CD4-positive, alpha-beta memory T cell (primary cell): Measurements from ENCODE around the gene KRTAP9-7. TPM values are rescaled to one million over a fixed set of nuclear protein-coding genes. Genes with fewer than 3 reads are reported as not detected.
"Not testable (repeated sequence)": the region's sequence is repeated elsewhere in the genome, so short reads cannot be mapped to it uniquely, and the experiment has no call there.

Experiments used
- CTCF ChIA-PET: fragments of 350-600 bp; sonication (Branson Sonifier 250); formaldehyde crosslinking; loops from one replicate; lab custom pipeline; 2021; ENCODE audit warnings: inconsistent platforms; ENCODE audit not compliant: partially characterized antibody; lab: Charles Lee
- POLR2A ChIA-PET: fragments of 350-600 bp; sonication (Branson Sonifier 250); formaldehyde crosslinking; loops from one replicate; lab custom pipeline; 2021; ENCODE audit not compliant: partially characterized antibody; lab: Charles Lee
- DNase-seq, 5 donors: peaks; one replicate each; pipeline versions ENCODE4 v3.0.0 to v3.0.0-alpha.2; 2020 to 2022; ENCODE audit warnings: mixed read lengths in 1 of 5
- H3K27ac ChIP-seq: one replicate; pipeline ENCODE4 v1.7.0; 2013; ENCODE audit warnings: low read depth, low read length
- H3K27me3 ChIP-seq: 2 replicates; pipeline ENCODE4 v1.7.0; 2013; ENCODE audit warnings: mild to moderate bottlenecking, low read length, moderate library complexity; ENCODE audit not compliant: insufficient read depth
- H3K36me3 ChIP-seq: 2 replicates; pipeline ENCODE4 v1.7.0; 2013; ENCODE audit warnings: mild to moderate bottlenecking, low read length, moderate library complexity; ENCODE audit not compliant: insufficient read depth
- H3K4me1 ChIP-seq: 2 replicates; pipeline ENCODE4 v1.7.0; 2013; ENCODE audit warnings: mild to moderate bottlenecking, low read length, moderate library complexity; ENCODE audit not compliant: insufficient read depth
- H3K4me3 ChIP-seq, 2 donors: one replicate each; pipeline ENCODE4 v1.7.0; 2013; ENCODE audit warnings: low read length in 2 of 2, mild to moderate bottlenecking in 1 of 2
- H3K9me3 ChIP-seq, 2 donors: one replicate each; pipeline ENCODE4 v1.7.0; 2013; ENCODE audit warnings: low read length in 2 of 2, control low read depth in 1 of 2; ENCODE audit not compliant: control insufficient read depth in 1 of 2
- H3K27ac Mint-ChIP-seq, 7 donors: one replicate each; pipeline ENCODE4 v1.8.0; 2020 to 2021; ENCODE audit warnings: mixed read lengths in 7 of 7, mild to moderate bottlenecking in 6 of 7, inconsistent platforms in 3 of 7, moderate library complexity in 3 of 7
- H3K27me3 Mint-ChIP-seq, 2 donors: one replicate each; pipeline ENCODE4 v1.8.0; 2020 to 2021; ENCODE audit warnings: mixed read lengths in 2 of 2
- H3K36me3 Mint-ChIP-seq, 2 donors: one replicate each; pipeline ENCODE4 v1.8.0; 2020 to 2021; ENCODE audit warnings: mixed read lengths in 2 of 2, inconsistent platforms in 1 of 2, mild to moderate bottlenecking in 1 of 2
- H3K4me1 Mint-ChIP-seq, 4 donors: one replicate each; pipeline ENCODE4 v1.8.0; 2020 to 2021; ENCODE audit warnings: mixed read lengths in 4 of 4, mild to moderate bottlenecking in 1 of 4
- H3K4me3 Mint-ChIP-seq, 8 donors: one replicate each; pipeline ENCODE4 v1.8.0; 2020 to 2021; ENCODE audit warnings: mixed read lengths in 8 of 8, mild to moderate bottlenecking in 7 of 8, moderate library complexity in 6 of 8, inconsistent platforms in 3 of 8
- H3K9me3 Mint-ChIP-seq, 8 donors: one replicate each; pipeline ENCODE4 v1.8.0; 2020 to 2021; ENCODE audit warnings: mixed read lengths in 8 of 8, mild to moderate bottlenecking in 5 of 8, inconsistent platforms in 3 of 8, moderate library complexity in 1 of 8
- intact Hi-C: fragments of 100-400 bp; cut with micrococcal nuclease; formaldehyde crosslinking; loops from one replicate; pipeline ENCODE4 v1.15.1; 2023
- polyA plus RNA-seq, 2 donors: library from polyadenylated mRNA; unstranded; fragments of 300-500 nt; fragmentation: Illumina TruSeq; gene quantifications; one replicate each; pipeline ENCODE4 v1.2.3, GENCODE V29; 2021
- total RNA-seq, 2 experiments: library from RNA; stranded (reverse); gene quantifications; one replicate each; pipeline ENCODE4 v1.2.3, GENCODE V29; 2021

The KRTAP9-7 gene, protein sequence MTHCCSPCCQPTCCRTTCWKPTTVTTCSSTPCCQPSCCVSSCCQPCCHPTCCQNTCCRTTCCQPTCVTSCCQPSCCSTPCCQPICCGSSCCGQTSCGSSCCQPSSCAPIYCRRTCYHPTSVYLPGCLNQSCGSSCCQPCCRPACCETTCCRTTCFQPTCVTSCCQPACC
- not detected for total RNA-seq
- not detected for polyA plus RNA-seq

DNA sequence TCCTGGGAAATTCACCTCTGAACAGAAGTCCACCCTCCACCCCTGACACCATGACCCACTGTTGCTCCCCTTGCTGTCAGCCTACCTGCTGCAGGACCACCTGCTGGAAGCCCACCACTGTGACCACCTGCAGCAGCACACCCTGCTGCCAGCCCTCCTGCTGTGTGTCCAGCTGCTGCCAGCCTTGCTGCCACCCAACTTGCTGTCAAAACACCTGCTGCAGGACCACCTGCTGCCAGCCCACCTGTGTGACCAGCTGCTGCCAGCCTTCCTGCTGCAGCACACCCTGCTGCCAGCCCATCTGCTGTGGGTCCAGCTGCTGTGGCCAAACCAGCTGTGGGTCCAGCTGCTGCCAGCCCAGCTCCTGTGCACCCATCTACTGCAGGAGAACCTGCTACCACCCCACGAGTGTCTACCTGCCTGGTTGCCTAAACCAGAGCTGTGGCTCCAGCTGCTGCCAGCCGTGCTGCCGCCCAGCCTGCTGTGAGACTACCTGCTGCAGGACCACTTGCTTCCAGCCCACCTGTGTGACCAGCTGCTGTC, at the start of gene KRTAP9-7:
Gene KRTAP9-7, plus strand, starts transcription at position 51 of the 543 bp plus-strand sequence. Its CDS starts 0 bp downstream, at position 51.
- H3K27ac Mint-ChIP-seq, H3K4me3 ChIP-seq, POLR2A ChIA-PET, H3K9me3 ChIP-seq, H3K36me3 Mint-ChIP-seq, H3K4me3 Mint-ChIP-seq, CTCF ChIA-PET, H3K27ac ChIP-seq, H3K4me1 Mint-ChIP-seq, H3K36me3 ChIP-seq, H3K4me1 ChIP-seq, DNase-seq, H3K27me3 ChIP-seq, H3K9me3 Mint-ChIP-seq: not testable (repeated sequence)
- intact Hi-C loops, result loop anchor here (1.0 kb wide), 1 partner anchor 11 kb away; no protein-coding TSS in a partner anchor
- H3K27me3 Mint-ChIP-seq, result peaks cover 14 to 19% of the 10 kb centered on the region in 2 donors

DNA sequence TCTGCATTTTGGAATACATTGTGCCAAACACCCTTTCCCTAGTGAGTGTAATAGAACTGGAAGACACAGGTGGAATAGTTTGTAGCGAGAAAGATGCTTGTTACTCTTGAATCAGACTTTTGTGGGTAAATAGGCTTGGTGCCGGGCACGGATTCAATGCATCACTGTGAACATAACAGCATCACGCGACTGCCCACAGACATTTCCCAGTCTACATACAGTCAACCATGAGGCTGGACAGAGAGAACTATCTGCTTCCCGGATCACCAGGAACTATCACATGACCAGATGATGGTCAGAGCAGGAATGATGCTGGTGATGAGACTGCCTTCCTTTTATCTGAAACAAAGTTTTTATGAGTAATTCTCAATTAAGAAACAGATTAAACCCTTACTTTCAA, 49.4 kb upstream of the KRTAP9-7 start:
- DNase-seq, result no peak
- CTCF ChIA-PET, result no interaction called here
- no peak overlapping the region for H3K27ac Mint-ChIP-seq
- H3K9me3 Mint-ChIP-seq, result peaks cover 0 to 2% (median 0%) of the 10 kb centered on the region in 8 donors
- no peaks in the 10 kb centered on the region for H3K9me3 ChIP-seq
- no peaks in the 10 kb centered on the region for H3K4me1 Mint-ChIP-seq
- POLR2A ChIA-PET, result interaction anchor here (0.6 kb wide), 1 partner anchor 1213 kb away, joined by 3 read pairs; no protein-coding TSS in a partner anchor
- no peak overlapping the region for H3K4me3 Mint-ChIP-seq
- no peaks in the 10 kb centered on the region for H3K4me1 ChIP-seq
- H3K4me3 ChIP-seq, result no peak overlapping the region
- no peaks in the 10 kb centered on the region for H3K27me3 ChIP-seq
- no peaks in the 10 kb centered on the region for H3K36me3 Mint-ChIP-seq
- H3K27ac ChIP-seq, result no peak overlapping the region
- peaks cover 7 to 9% of the 10 kb centered on the region in 2 donors for H3K27me3 Mint-ChIP-seq
- H3K36me3 ChIP-seq, result no peaks in the 10 kb centered on the region
- intact Hi-C loops, result no loop called here

DNA sequence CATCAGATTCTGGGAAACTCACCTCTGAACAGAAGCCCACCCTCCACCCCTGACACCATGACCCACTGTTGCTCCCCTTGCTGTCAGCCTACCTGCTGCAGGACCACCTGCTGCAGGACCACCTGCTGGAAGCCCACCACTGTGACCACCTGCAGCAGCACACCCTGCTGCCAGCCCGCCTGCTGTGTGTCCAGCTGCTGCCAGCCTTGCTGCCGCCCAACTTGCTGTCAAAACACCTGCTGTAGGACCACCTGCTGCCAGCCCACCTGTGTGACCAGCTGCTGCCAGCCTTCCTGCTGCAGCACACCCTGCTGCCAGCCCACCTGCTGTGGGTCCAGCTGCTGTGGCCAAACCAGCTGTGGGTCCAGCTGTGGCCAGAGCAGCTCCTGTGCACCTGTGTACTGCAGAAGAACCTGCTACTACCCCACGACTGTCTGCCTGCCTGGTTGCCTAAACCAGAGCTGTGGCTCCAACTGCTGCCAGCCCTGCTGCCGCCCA, 48.9 kb upstream of the KRTAP9-7 start, which contains the start of gene KRTAP9-2:
Gene KRTAP9-2, plus strand, starts transcription at position 51 of the 498 bp plus-strand sequence. Its CDS starts 7 bp downstream, at position 58.
- H3K36me3 ChIP-seq, H3K27ac ChIP-seq, H3K27me3 Mint-ChIP-seq, DNase-seq, H3K4me3 Mint-ChIP-seq, CTCF ChIA-PET, H3K9me3 ChIP-seq, H3K27me3 ChIP-seq, H3K9me3 Mint-ChIP-seq, H3K4me1 Mint-ChIP-seq, H3K27ac Mint-ChIP-seq, H3K36me3 Mint-ChIP-seq, intact Hi-C loops, POLR2A ChIA-PET, H3K4me1 ChIP-seq, H3K4me3 ChIP-seq: not testable (repeated sequence)

DNA sequence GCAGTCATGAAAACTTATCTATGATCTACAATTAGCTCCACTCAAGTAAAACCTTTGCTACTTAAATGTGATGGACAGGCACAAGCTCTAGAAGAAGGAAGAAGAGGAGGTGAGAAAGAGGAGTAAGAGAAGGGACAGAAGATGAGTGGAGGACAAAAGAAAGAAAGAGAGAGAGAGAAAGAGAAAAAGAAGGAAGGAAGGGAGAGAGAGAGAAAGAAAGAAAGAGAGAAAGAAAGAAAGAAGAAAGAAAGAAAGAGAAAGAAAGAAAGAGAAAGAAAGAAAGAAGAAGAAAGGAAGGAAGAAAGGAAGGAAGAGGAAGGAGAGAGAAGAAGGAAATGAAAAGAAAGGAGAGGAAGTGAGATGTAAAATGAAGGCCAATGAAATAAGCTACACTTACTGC, 45.4 kb upstream of the KRTAP9-7 start:
- CTCF ChIA-PET, result interaction anchor here (2.0 kb wide), 1 partner anchor 319 kb away, joined by 4 read pairs; no protein-coding TSS in a partner anchor
- POLR2A ChIA-PET, result interaction anchor here (1.4 kb wide), 1 partner anchor 78 kb away, joined by 3 read pairs; no protein-coding TSS in a partner anchor
- H3K27ac Mint-ChIP-seq, result no peak overlapping the region
- H3K4me1 Mint-ChIP-seq, result peaks cover 0 to 2% (median under 1%) of the 10 kb centered on the region in 4 donors
- H3K27ac ChIP-seq, result no peak overlapping the region
- no peaks in the 10 kb centered on the region for H3K27me3 ChIP-seq
- H3K4me3 Mint-ChIP-seq, result no peak overlapping the region
- H3K9me3 Mint-ChIP-seq, result peaks cover 0 to 2% (median 0%) of the 10 kb centered on the region in 8 donors
- no peaks in the 10 kb centered on the region for H3K36me3 ChIP-seq
- H3K9me3 ChIP-seq, result no peaks in the 10 kb centered on the region
- DNase-seq, result no peak
- H3K4me3 ChIP-seq, result no peak overlapping the region
- intact Hi-C loops, result no loop called here
- peaks cover 17 to 21% of the 10 kb centered on the region in 2 donors for H3K27me3 Mint-ChIP-seq
- no peaks in the 10 kb centered on the region for H3K4me1 ChIP-seq
- H3K36me3 Mint-ChIP-seq, result no peaks in the 10 kb centered on the region

DNA sequence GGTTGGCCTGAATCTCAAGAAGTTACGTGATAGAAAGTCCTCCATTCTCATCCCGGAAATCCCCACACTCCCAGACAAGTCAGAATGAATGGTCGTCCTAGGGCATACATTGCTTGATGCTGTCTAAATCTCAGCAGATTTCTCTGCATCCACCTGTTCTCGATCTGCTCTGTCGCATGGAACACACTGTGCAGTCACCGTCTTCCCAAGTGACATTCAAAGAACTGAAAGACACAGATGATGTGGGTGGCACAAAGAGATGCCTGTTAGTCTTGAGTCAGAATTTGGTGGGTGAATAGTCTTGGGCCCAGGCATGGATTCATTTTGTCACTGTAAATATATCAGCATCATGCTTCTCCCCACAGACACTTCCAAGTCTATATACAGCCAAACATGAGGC, 43.8 kb upstream of the KRTAP9-7 start:
- no peak overlapping the region for H3K27ac Mint-ChIP-seq
- Histone ChIP-seq H3K4me1 (no peaks in the 10 kb centered on the region), H3K27ac (no peak overlapping the region), H3K4me3 (no peak overlapping the region), H3K36me3 (no peaks in the 10 kb centered on the region), H3K27me3 (no peaks in the 10 kb centered on the region), H3K9me3 (no peaks in the 10 kb centered on the region)
- DNase-seq, result no peak
- no peaks in the 10 kb centered on the region for H3K36me3 Mint-ChIP-seq
- H3K9me3 Mint-ChIP-seq, result peaks cover 0 to 2% (median 0%) of the 10 kb centered on the region in 8 donors
- no peak overlapping the region for H3K4me3 Mint-ChIP-seq
- POLR2A ChIA-PET, result no interaction called here
- H3K27me3 Mint-ChIP-seq, result peaks cover 18 to 21% of the 10 kb centered on the region in 2 donors
- CTCF ChIA-PET, result no interaction called here
- peaks cover 0 to 2% (median under 1%) of the 10 kb centered on the region in 4 donors for H3K4me1 Mint-ChIP-seq
- intact Hi-C loops, result no loop called here

DNA sequence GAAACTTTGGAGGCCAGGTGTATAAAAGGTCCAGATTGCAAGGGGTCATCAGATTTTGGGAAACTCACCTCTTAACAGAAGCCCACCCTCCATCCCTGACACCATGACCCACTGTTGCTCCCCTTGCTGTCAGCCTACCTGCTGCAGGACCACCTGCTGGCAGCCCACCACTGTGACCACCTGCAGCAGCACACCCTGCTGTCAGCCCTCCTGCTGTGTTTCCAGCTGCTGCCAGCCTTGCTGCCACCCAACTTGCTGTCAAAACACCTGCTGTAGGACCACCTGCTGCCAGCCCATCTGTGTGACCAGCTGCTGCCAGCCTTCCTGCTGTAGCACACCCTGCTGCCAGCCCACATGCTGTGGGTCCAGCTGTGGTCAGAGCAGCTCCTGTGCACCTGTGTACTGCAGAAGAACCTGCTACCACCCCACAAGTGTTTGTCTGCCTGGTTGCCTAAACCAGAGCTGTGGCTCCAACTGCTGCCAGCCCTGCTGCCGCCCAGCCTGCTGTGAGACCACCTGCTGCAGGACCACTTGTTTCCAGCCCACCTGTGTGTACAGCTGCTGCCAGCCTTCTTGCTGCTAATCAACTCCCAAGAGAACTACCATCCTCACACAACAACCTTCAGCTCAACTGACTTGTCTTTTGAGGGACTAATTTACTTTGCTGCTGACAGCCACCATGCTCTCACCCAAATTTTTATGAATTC, 42.9 kb upstream of the KRTAP9-7 start, which contains the start of gene KRTAP9-3:
Gene KRTAP9-3, plus strand, starts transcription at position 51 of the 707 bp plus-strand sequence. Its CDS starts 53 bp downstream, at position 104.
- H3K27me3 ChIP-seq, H3K4me3 ChIP-seq, H3K9me3 ChIP-seq, CTCF ChIA-PET, H3K36me3 Mint-ChIP-seq, DNase-seq, H3K27ac ChIP-seq, H3K4me1 ChIP-seq, H3K4me1 Mint-ChIP-seq, H3K4me3 Mint-ChIP-seq, H3K9me3 Mint-ChIP-seq, POLR2A ChIA-PET, intact Hi-C loops, H3K36me3 ChIP-seq: not testable (repeated sequence)
- peak within 1 kb of the TSS in 1 of 7 donors; percentile 2 for H3K27ac Mint-ChIP-seq
- peaks cover 21 to 24% of the 10 kb centered on the region in 2 donors for H3K27me3 Mint-ChIP-seq

DNA sequence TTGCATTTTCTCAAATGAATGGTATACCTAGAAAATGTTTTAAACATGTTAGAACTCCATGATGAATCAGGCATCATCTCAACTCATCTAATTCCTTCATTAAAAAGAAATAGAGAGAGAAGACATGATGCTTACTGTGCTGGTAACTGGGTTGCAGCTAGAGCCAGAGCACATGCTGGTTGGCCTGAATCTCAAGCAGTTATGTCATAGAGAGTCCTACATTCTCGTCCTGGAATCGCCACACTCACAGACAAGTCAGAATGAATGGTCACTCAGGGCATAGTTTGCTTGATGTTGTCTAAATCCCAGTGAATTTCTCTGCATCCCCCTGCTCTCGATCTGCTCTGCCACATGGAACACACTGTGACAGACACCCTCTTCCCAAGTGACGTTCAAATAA, 38.4 kb upstream of the KRTAP9-7 start:
- H3K36me3 ChIP-seq, H3K9me3 ChIP-seq, intact Hi-C loops, H3K9me3 Mint-ChIP-seq, H3K36me3 Mint-ChIP-seq, H3K27me3 ChIP-seq, H3K27ac Mint-ChIP-seq, H3K4me1 ChIP-seq, H3K4me3 ChIP-seq, DNase-seq, CTCF ChIA-PET, POLR2A ChIA-PET, H3K4me3 Mint-ChIP-seq, H3K27ac ChIP-seq, H3K4me1 Mint-ChIP-seq: not testable (repeated sequence)
- H3K27me3 Mint-ChIP-seq, result peaks cover 22 to 24% of the 10 kb centered on the region in 2 donors
